Transverse colon (tissue), 4 donors: Measurements from ENCODE around the gene OR5A1. TPM values are rescaled to one million over a fixed set of nuclear protein-coding genes. Genes with fewer than 3 reads are reported as not detected.

Experiments used
- DNase-seq: peaks from one replicate; pipeline ENCODE4 v3.0.0-alpha.2; 2019
- H3K27ac ChIP-seq, 4 donors: fragments of 200-600 bp; sonication (generic); 2 replicates each; pipeline ENCODE4 v1.5.1; 2016 to 2018; ENCODE audit warnings: inconsistent platforms in 4 of 4
- H3K27me3 ChIP-seq: fragments of 200-600 bp; sonication (generic); 2 replicates; pipeline ENCODE4 v1.5.1; 2017; ENCODE audit warnings: inconsistent platforms
- H3K36me3 ChIP-seq, 4 donors: fragments of 200-600 bp; sonication (generic); 2 replicates each; pipeline ENCODE4 v1.5.1; 2017 to 2019; ENCODE audit warnings: inconsistent platforms in 4 of 4
- H3K4me1 ChIP-seq, 4 donors: fragments of 200-600 bp; sonication (generic); 2 replicates each; pipeline ENCODE4 v1.5.1; 2017 to 2020; ENCODE audit warnings: inconsistent platforms in 4 of 4
- H3K4me3 ChIP-seq, 4 donors: fragments of 200-600 bp; sonication (generic); 1 replicate in 1 of 4; 2 replicates in 3 of 4; pipeline versions ENCODE4 v1.5.1 to v1.6.1; 2017 to 2019; ENCODE audit warnings: inconsistent platforms in 4 of 4
- H3K9me3 ChIP-seq, 2 donors: fragments of 200-600 bp; sonication (generic); 2 replicates each; pipeline ENCODE4 v1.5.1; 2017 to 2019; ENCODE audit warnings: inconsistent platforms in 2 of 2
- CTCF ChIP-seq, 5 experiments: fragments of 200-600 bp in 3 of 5; fragments of 450-650 bp in 2 of 5; sonication (generic) in 3 of 5; IDR thresholded peaks; 1 replicate in 2 of 5; 2 replicates in 3 of 5; pipeline ENCODE4 v1.5.1; 2016 to 2017; ENCODE audit warnings: antibody characterized with exemption in 5 of 5, inconsistent platforms in 3 of 5, mild to moderate bottlenecking in 2 of 5, moderate library complexity in 1 of 5
- EP300 ChIP-seq: sonication (generic); formaldehyde crosslinking; IDR thresholded peaks from one replicate; pipeline ENCODE4 v1.6.1; 2017; ENCODE audit warnings: antibody characterized with exemption, low read depth
- POLR2A ChIP-seq: fragments of 450-650 bp; IDR thresholded peaks from one replicate; pipeline ENCODE4 v1.6.1; 2016; ENCODE audit warnings: antibody characterized with exemption, mild to moderate bottlenecking, moderate library complexity
- POLR2AphosphoS5 ChIP-seq, 3 donors: sonication (generic); formaldehyde crosslinking; IDR thresholded peaks; one replicate each; pipeline ENCODE4 v1.6.1; 2016; ENCODE audit warnings: antibody characterized with exemption in 3 of 3
- WGBS, 2 donors: methylation state at CpG; one replicate each; pipeline ENCODE4 v1.1.5; 2018; ENCODE audit warnings: low coverage in 1 of 2; 5-methylcytosine and 5-hydroxymethylcytosine counted together
- in situ Hi-C, 4 donors: fragments of 200-750 bp; cut with MboI; loops; one replicate each; pipeline versions ENCODE4 v1.15.0 to v1.15.1; 2017; ENCODE audit warnings: low sequenced_read_pairs in 3 of 4, low pct_ligation_motif_present in 1 of 4, low pct_unique_long_range_greater_than_20kb in 1 of 4
- intact Hi-C: fragments of 100-400 bp; cut with DNase I; formaldehyde crosslinking; loops from one replicate; pipeline ENCODE4 v1.15.1; 2023; ENCODE audit warnings: low total_unique reads
- total RNA-seq, 4 donors: library from RNA; depleted of rRNA; stranded (reverse); fragments of >200 nt; gene quantifications; one replicate each; pipeline ENCODE4 v1.1.0, GENCODE V29; 2016

Gene OR5A1
- not detected for total RNA-seq

GRCh38 chr11:59436169-59436568 is at the start of gene OR5A1:
Gene OR5A1 (plus strand): TSS chr11:59436469. CDS start chr11:59443169, 6,700 bp downstream.
- Histone ChIP-seq H3K4me3 (no peak within 1 kb of the TSS), H3K36me3 (no peaks in the 10 kb centered on the region), H3K27ac (no peak within 1 kb of the TSS), H3K9me3 (no peaks in the 10 kb centered on the region), H3K4me1 (no peaks in the 10 kb centered on the region), H3K27me3 (peaks cover 5% of the 10 kb centered on the region)
- TF ChIP-seq CTCF (IDR thresholded peaks at IDR 0.05) (no peak), POLR2AphosphoS5 (IDR thresholded peaks at IDR 0.05) (no peak), EP300 (no peak)
- WGBS, 2 donors = 40 to 75% methylated on average over 1 to 3 of the region's 3 CpGs
- DNase-seq = no peak
- intact Hi-C loops (no loop called here), in situ Hi-C loops (loop anchor here in 2 of 4 donors (10.0 to 25.0 kb wide), 2 partner anchors 271 to 274 kb away; partner anchors contain the start of gene DTX4 (in 1 of the 2))

GRCh38 chr11:59394186-59394585 is 42.1 kb upstream of the OR5A1 start:
- in situ Hi-C loops = no loop called here
- no peak overlapping the region for H3K4me3 ChIP-seq
- no peaks in the 10 kb centered on the region for H3K36me3 ChIP-seq
- H3K4me1 ChIP-seq = no peaks in the 10 kb centered on the region
- no peaks in the 10 kb centered on the region for H3K9me3 ChIP-seq
- no peak overlapping the region for H3K27ac ChIP-seq
- no peak for DNase-seq
- intact Hi-C loops = no loop called here
- no peaks in the 10 kb centered on the region for H3K27me3 ChIP-seq
- TF ChIP-seq EP300 = no peak
- TF ChIP-seq POLR2AphosphoS5 (IDR thresholded peaks at IDR 0.05) = no peak
- no peak for TF ChIP-seq CTCF (IDR thresholded peaks at IDR 0.05)
- no peak for TF ChIP-seq POLR2A

- Histone ChIP-seq H3K9me3 (peaks cover 0 to 7% of the 10 kb centered on the region in 2 donors), H3K4me3 (no peak overlapping the region), H3K4me1 (no peaks in the 10 kb centered on the region), H3K36me3 (no peaks in the 10 kb centered on the region), H3K27me3 (no peaks in the 10 kb centered on the region), H3K27ac (no peak overlapping the region)
- WGBS, 2 donors = 79 to 88% methylated on average over 2 to 3 of the region's 3 CpGs
- in situ Hi-C loops = no loop called here
- DNase-seq = no peak
- TF ChIP-seq EP300 = no peak
- no peak for TF ChIP-seq POLR2A
- TF ChIP-seq POLR2AphosphoS5 (IDR thresholded peaks at IDR 0.05) = no peak
- no peak for TF ChIP-seq CTCF (IDR thresholded peaks at IDR 0.05)
- intact Hi-C loops = no loop called here
Measured at GRCh38 chr11:59400461-59401261, 35.6 kb upstream of the OR5A1 start.

GRCh38 chr11:59401262-59401552 is 35.1 kb upstream of the OR5A1 start:
- Histone ChIP-seq H3K27me3 (no peaks in the 10 kb centered on the region), H3K36me3 (no peaks in the 10 kb centered on the region), H3K4me3 (no peak overlapping the region), H3K4me1 (no peaks in the 10 kb centered on the region), H3K27ac (no peak overlapping the region), H3K9me3 (peaks cover 0 to 7% of the 10 kb centered on the region in 2 donors)
- DNase-seq = no peak
- WGBS, 2 donors = 61 to 75% methylated on average over 2 of the region's 2 CpGs
- intact Hi-C loops (no loop called here), in situ Hi-C loops (no loop called here)
- TF ChIP-seq CTCF (IDR thresholded peaks at IDR 0.05) = no peak
- TF ChIP-seq POLR2A = no peak
- TF ChIP-seq POLR2AphosphoS5 (IDR thresholded peaks at IDR 0.05) = no peak
- no peak for TF ChIP-seq EP300
